ENCODE results near the gene TLE6. TPM values are rescaled to one million over a fixed set of nuclear protein-coding genes. Genes with fewer than 3 reads are reported as not detected.

TLE6 gene
- total RNA-seq, 4 donors from 2014 or later: 0.44 to 13.5 (median 2.7) TPM

DNA sequence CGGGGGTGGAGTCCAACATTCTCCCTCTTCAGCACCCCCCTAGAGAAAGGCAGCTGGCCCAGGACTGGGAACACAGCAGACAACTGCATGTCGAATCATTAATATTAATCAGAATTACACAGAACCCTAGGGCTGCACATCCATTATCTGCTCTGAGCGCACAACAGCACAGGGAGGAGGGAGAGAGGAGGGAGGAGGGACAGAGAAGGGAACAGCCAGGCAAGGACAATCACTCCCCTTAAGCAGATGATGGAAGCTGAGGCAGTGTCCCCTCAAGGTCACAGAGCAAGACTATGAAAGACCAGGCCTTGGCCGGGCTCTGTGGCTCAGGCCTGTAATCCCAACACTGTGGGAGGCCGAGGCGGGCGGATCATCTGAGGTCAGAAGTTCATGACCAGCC, 25.7 kb downstream of the TLE6 start:
- Histone ChIP-seq H3K27ac (no peak overlapping the region), H3K4me3 (no peak overlapping the region), H3K36me3 (peaks cover 0 to 98% (median 0%) of the 10 kb centered on the region in 3 donors), H3K27me3 (no peaks in the 10 kb centered on the region), H3K9me3 (no peaks in the 10 kb centered on the region), H3K4me1 (no peaks in the 10 kb centered on the region)
- 55 to 59% methylated on average over 7 of the region's 7 CpGs for WGBS, 2 donors
- TF ChIP-seq POLR2A (IDR thresholded peaks at IDR 0.05): no peak
- TF ChIP-seq, protein P1, sequence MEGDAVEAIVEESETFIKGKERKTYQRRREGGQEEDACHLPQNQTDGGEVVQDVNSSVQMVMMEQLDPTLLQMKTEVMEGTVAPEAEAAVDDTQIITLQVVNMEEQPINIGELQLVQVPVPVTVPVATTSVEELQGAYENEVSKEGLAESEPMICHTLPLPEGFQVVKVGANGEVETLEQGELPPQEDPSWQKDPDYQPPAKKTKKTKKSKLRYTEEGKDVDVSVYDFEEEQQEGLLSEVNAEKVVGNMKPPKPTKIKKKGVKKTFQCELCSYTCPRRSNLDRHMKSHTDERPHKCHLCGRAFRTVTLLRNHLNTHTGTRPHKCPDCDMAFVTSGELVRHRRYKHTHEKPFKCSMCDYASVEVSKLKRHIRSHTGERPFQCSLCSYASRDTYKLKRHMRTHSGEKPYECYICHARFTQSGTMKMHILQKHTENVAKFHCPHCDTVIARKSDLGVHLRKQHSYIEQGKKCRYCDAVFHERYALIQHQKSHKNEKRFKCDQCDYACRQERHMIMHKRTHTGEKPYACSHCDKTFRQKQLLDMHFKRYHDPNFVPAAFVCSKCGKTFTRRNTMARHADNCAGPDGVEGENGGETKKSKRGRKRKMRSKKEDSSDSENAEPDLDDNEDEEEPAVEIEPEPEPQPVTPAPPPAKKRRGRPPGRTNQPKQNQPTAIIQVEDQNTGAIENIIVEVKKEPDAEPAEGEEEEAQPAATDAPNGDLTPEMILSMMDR (IDR thresholded peaks at IDR 0.05): no peak
- no peak for TF ChIP-seq EP300 (IDR thresholded peaks at IDR 0.05)
- no peak for DNase-seq (ENCODE audit: low spot score in 2 of 2)

DNA sequence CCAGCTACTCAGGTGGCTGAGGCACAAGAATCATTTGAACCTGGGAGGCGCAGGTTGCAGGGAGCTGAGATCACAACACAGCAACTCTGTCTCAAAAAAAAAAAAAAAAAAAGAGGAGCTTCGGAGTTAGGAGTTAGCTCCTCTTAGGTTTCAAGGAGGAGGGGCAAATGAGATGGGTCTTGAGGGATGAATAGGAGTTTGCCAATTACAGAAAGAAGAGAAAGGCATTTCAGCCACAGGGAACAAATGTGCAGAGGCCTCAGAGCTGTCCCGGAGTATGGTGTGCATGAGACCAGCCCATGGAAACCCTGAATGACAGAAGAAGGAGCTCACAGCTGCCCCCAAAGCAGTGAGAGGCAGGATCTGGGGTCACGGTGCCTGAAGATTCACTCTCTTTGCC, 27.2 kb downstream of the TLE6 start:
- 90 to 97% methylated on average over 4 of the region's 4 CpGs for WGBS, 2 donors

DNA sequence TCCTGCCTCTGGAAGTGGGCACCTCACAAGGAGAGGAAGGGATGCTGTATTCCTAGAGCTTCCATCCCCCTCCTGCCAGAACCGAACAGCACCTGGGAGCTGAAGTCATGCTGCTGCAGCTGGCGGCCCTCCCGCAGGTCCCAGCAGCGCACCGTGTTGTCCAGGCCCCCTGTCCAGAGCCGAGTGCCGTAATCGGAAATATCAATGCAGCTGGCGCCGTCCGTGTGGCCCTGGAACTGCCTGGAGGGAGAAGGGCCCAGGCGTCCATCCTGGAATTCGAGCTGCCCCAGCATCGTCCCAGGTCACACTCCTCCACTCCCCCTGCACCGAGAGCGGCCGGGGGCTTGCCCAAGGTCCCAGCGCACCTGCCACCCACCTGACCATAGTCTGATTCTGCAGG, 28.0 kb downstream of the TLE6 start:
- Histone ChIP-seq H3K4me3 (no peak overlapping the region), H3K27me3 (no peaks in the 10 kb centered on the region), H3K27ac (no peak overlapping the region), H3K9me3 (no peaks in the 10 kb centered on the region), H3K36me3 (peaks cover 0 to 100% (median 0%) of the 10 kb centered on the region in 3 donors), H3K4me1 (no peaks in the 10 kb centered on the region)
- WGBS, 2 donors: 79 to 88% methylated on average over 17 to 18 of the region's 18 CpGs
- no peak for DNase-seq (ENCODE audit: low spot score in 2 of 2)
- TF ChIP-seq, protein P1 (IDR thresholded peaks at IDR 0.05): no peak
- no peak for TF ChIP-seq EP300 (IDR thresholded peaks at IDR 0.05)
- TF ChIP-seq POLR2A (IDR thresholded peaks at IDR 0.05): no peak

More for the DNA sequence above, 27.2 kb downstream of the TLE6 start:
- Histone ChIP-seq H3K27ac (no peak overlapping the region), H3K9me3 (no peaks in the 10 kb centered on the region), H3K36me3 (peaks cover 0 to 100% (median 0%) of the 10 kb centered on the region in 3 donors), H3K27me3 (no peaks in the 10 kb centered on the region), H3K4me3 (no peak overlapping the region), H3K4me1 (no peaks in the 10 kb centered on the region)
- TF ChIP-seq, protein P1 (IDR thresholded peaks at IDR 0.05): no peak
- no peak for DNase-seq (ENCODE audit: low spot score in 2 of 2)

DNA sequence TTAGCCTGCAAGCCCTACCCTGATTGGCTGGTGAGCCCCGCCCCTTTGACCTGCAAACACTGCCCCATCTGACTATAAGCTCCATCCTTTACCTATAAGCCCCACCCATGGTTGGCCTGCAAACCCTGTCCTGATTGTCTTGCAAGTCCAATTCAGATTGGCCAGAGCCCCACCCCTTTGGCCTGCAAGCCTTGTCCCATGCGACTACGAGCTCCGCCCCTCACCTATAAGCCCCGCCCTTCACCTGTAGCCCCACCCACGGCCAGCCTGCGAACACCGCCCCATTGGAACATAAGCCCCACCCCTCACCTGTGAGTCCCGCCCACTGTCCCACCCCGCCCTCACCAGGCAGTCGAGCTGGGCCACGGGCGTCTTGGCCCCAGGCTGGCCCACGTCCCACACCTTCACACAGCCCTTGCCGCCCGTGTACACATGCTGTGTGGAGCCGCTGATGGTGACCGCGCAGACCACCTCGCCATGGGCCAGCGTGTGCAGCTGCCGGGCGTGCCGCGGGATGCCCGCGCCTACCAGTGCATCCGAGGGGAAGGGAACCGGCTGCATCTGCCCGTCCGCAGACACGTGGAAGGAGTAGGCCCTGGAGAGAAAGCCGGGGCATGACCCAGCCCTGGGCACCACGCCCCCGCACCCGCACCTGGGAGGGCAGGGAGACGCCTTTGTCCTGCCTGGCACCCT, 28.9 kb downstream of the TLE6 start:
- DNase-seq (ENCODE audit: low spot score in 2 of 2): no peak
- Histone ChIP-seq H3K36me3 (peaks cover 0 to 100% (median 0%) of the 10 kb centered on the region in 3 donors), H3K27me3 (no peaks in the 10 kb centered on the region), H3K27ac (no peak overlapping the region), H3K4me3 (no peak overlapping the region), H3K4me1 (no peaks in the 10 kb centered on the region), H3K9me3 (no peaks in the 10 kb centered on the region)
- 79 to 80% methylated on average over 37 of the region's 37 CpGs for WGBS, 2 donors
- TF ChIP-seq POLR2A (IDR thresholded peaks at IDR 0.05) (no peak), EP300 (IDR thresholded peaks at IDR 0.05) (no peak)
- TF ChIP-seq, protein P1 (IDR thresholded peaks at IDR 0.05): no peak

DNA sequence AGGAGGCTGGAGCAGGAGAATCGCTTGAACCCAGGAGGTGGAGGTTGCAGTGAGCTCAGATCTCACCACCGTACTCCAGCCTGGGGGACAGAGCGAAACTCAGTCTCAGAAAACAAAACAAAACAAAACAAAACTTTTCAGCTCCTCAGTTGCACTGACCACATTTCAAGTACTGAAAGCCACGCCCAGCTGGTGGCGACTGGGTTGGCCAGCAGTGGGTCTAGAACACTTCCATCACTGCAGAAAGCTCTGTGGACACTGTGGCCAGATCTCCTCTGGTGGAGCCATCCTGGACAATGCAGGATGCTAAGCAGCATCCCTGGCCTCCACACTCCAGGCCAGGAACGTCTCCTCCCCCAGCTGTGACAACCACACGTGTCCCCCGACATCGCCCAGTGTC, 30.6 kb downstream of the TLE6 start:
- no peaks in the 10 kb centered on the region for H3K4me1 ChIP-seq
- no peak overlapping the region for H3K27ac ChIP-seq
- no peaks in the 10 kb centered on the region for H3K9me3 ChIP-seq
- 75 to 78% methylated on average over 9 of the region's 9 CpGs for WGBS, 2 donors
- TF ChIP-seq, protein P1 (IDR thresholded peaks at IDR 0.05): no peak
- TF ChIP-seq EP300 (IDR thresholded peaks at IDR 0.05) (no peak), POLR2A (IDR thresholded peaks at IDR 0.05) (no peak)
- no peak overlapping the region for H3K4me3 ChIP-seq
- H3K27me3 ChIP-seq: no peaks in the 10 kb centered on the region
- peaks cover 0 to 100% (median 0%) of the 10 kb centered on the region in 3 donors for H3K36me3 ChIP-seq
- DNase-seq (ENCODE audit: low spot score in 2 of 2): no peak

Measured in tibial nerve (tissue), 4 donors.